MM.1S (cell line): Measurements from ENCODE around the gene ANKMY1.

Source experiments
- CTCF ChIP-seq: fragments of 300-600 bp; sonication (generic); IDR thresholded peaks from 2 replicates; pipeline ENCODE4 v1.5.1; 2016; ENCODE audit warnings: antibody characterized with exemption, low read length, mixed read lengths
- EZH2phosphoT487 ChIP-seq: fragments of 300-600 bp; sonication (generic); IDR thresholded peaks from 2 replicates; pipeline ENCODE4 v1.6.1; 2018; ENCODE audit warnings: antibody characterized with exemption, low read length

GRCh38 chr2:240480834-240481623 lies 76.8 kb downstream of the ANKMY1 start:
- TF ChIP-seq EZH2phosphoT487: no peak
- no peak for TF ChIP-seq CTCF
